Measurements from ENCODE around the gene SPRYD3.

SPRYD3 gene

GRCh38 chr12:53062977-53063707 lies 16.0 kb downstream of the SPRYD3 start:
- DNase-seq (ENCODE audit: low read depth) = no peak

- DNase-seq (ENCODE audit: low read depth) = no peak
Measured at GRCh38 chr12:53062011-53062961, 16.9 kb downstream of the SPRYD3 start.

- no peak for DNase-seq (ENCODE audit: low read depth)
Measured at GRCh38 chr12:53061404-53062010, 17.7 kb downstream of the SPRYD3 start.

GRCh38 chr12:53060721-53061276 lies 18.4 kb downstream of the SPRYD3 start:
- DNase-seq (ENCODE audit: low read depth) = no peak

GRCh38 chr12:53060064-53060720 lies 19.0 kb downstream of the SPRYD3 start:
- no peak for DNase-seq (ENCODE audit: low read depth)

- no peak for DNase-seq (ENCODE audit: low read depth)
Measured at GRCh38 chr12:53059434-53060063, 19.6 kb downstream of the SPRYD3 start.

- no peak for DNase-seq (ENCODE audit: low read depth)
Measured at GRCh38 chr12:53058674-53059433, 20.3 kb downstream of the SPRYD3 start.

- DNase-seq (ENCODE audit: low read depth) = no peak
Measured at GRCh38 chr12:53057816-53058500, 21.2 kb downstream of the SPRYD3 start.

GRCh38 chr12:53056901-53057300 lies 22.3 kb downstream of the SPRYD3 start:
- no peak for DNase-seq (ENCODE audit: low read depth)

- no peak for DNase-seq (ENCODE audit: low read depth)
Measured at GRCh38 chr12:53056296-53056695, 22.9 kb downstream of the SPRYD3 start.

- DNase-seq (ENCODE audit: low read depth) = no peak
Measured at GRCh38 chr12:53055471-53056266, 23.5 kb downstream of the SPRYD3 start.

- peak; percentile 81 for DNase-seq (ENCODE audit: low read depth)
Measured at GRCh38 chr12:53054112-53054878, 24.9 kb downstream of the SPRYD3 start.

GRCh38 chr12:53053218-53054111 lies 25.7 kb downstream of the SPRYD3 start:
- no peak for DNase-seq (ENCODE audit: low read depth)

GRCh38 chr12:53052419-53053217 lies 26.6 kb downstream of the SPRYD3 start:
- DNase-seq (ENCODE audit: low read depth) = no peak

GRCh38 chr12:53051881-53052412 lies 27.2 kb downstream of the SPRYD3 start:
- DNase-seq (ENCODE audit: low read depth) = no peak
